ENCODE results near the gene AMMECR1L. TPM values are rescaled to one million over a fixed set of nuclear protein-coding genes. Genes with fewer than 3 reads are reported as not detected.
A peak's percentile ranks its signal among the peaks of the same experiment; 100 is the strongest.

AMMECR1L gene
- total and polyA plus RNA-seq, 11 donors, result 4.0 to 12.7 (median 10.2) TPM

DNA sequence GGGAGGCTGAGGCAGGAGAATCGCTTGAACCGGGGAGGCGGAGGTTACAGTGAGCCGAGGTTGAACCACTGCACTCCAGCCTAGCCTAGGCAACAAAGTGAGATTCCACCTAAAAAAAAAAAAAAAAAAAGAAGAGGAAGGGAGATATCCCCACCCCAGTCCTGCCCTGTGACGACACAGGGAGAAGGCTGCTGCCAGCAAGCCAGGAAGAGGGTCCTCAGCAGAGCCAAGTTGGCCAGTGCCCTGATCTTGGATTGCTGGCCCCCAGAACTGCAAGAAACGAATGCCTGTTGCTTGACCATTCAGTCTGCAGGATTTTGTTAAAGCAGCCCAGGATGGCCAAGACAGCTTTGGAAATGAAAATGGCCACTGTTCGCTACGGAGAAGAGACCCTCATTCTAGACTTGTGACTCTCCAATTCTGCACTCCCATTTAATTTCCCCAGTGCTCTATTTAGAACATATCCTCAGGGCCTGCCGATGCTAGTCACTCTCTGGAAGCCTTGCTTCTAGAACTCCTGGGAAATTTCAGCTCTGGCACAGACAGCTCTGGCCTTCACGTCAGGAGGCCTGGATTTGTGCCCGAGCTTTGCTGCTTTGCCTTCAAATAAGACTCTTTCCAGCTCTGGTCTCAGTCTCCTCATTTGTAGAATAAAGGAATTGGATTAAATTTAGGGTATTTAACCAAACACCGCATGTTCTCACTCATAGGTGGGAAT lies 15.7 kb upstream of the AMMECR1L start:
- 59 to 66% (median 61%) methylated on average over 10 to 12 of the region's 12 CpGs for WGBS, 4 donors
- intact Hi-C loops (cut with DNase I), result loop anchor here in 1 of 10 donors (10.0 kb wide), 1 partner anchor 123 kb away; the partner anchor contains the start of gene SAP130
- peak; percentile 70 to 83 (median 75) for DNase-seq
- Histone ChIP-seq H3K4me1 (peaks cover 0 to 8% (median 4%) of the 10 kb centered on the region in 12 donors), H3K9me3 (no peaks in the 10 kb centered on the region), H3K4me3 (peak overlapping the region in 3 of 12 donors; percentile 7 to 20 (median 7)), H3K27ac (peak overlapping the region in 10 of 12 donors; percentile 43 to 75 (median 68)), H3K27me3 (peaks cover 0 to 9% (median 0%) of the 10 kb centered on the region in 9 donors), H3K36me3 (no peaks in the 10 kb centered on the region)
- TF ChIP-seq, protein P1, sequence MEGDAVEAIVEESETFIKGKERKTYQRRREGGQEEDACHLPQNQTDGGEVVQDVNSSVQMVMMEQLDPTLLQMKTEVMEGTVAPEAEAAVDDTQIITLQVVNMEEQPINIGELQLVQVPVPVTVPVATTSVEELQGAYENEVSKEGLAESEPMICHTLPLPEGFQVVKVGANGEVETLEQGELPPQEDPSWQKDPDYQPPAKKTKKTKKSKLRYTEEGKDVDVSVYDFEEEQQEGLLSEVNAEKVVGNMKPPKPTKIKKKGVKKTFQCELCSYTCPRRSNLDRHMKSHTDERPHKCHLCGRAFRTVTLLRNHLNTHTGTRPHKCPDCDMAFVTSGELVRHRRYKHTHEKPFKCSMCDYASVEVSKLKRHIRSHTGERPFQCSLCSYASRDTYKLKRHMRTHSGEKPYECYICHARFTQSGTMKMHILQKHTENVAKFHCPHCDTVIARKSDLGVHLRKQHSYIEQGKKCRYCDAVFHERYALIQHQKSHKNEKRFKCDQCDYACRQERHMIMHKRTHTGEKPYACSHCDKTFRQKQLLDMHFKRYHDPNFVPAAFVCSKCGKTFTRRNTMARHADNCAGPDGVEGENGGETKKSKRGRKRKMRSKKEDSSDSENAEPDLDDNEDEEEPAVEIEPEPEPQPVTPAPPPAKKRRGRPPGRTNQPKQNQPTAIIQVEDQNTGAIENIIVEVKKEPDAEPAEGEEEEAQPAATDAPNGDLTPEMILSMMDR (IDR thresholded peaks at IDR 0.05), result no peak
- TF ChIP-seq POLR2A (IDR thresholded peaks at IDR 0.05), result no peak
- ATAC-seq, result peak; percentile 91 to 97 (median 94)

DNA sequence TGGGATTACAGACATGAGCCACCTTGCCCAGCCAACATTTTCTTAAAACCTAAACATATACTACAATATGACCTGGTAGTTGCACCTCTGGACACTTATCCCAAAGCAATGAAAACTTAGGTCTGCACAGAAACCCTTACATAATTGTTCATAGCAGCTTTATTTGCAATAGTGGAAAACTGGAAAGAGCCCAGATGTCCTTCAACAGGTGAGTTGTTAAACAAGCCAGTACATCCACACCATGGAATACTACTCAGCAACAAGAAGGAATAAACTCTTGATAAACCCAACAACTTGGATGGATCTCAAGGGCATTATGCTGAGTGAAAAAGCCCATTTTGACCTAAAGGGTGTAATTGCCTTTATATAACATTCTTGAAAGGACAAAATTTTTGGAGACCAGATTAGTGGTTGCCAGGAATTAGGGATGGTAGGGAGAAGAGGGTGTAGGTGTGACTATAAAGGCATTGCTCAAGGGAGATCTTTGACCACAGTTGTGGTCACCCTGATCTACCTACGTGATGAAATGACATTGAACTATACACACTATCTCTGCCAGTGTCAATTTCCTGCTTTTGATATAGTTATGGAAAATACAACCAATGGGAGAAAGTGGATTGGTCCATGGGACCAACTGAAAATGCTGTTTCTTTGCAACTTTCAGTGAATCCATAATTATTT lies 11.9 kb upstream of the AMMECR1L start:
- Histone ChIP-seq H3K4me1 (peaks cover 0 to 8% (median 4%) of the 10 kb centered on the region in 12 donors), H3K9me3 (no peaks in the 10 kb centered on the region), H3K4me3 (no peak overlapping the region), H3K27me3 (no peaks in the 10 kb centered on the region), H3K27ac (no peak overlapping the region), H3K36me3 (no peaks in the 10 kb centered on the region)
- DNase-seq (no peak), ATAC-seq (no peak)
- TF ChIP-seq, protein P1 (IDR thresholded peaks at IDR 0.05), result no peak
- TF ChIP-seq POLR2A (IDR thresholded peaks at IDR 0.05), result no peak
- WGBS, 4 donors, result 37 to 68% (median 63%) methylated on average over 1 of the region's 1 CpG
- intact Hi-C loops (cut with DNase I), result no loop called here

DNA sequence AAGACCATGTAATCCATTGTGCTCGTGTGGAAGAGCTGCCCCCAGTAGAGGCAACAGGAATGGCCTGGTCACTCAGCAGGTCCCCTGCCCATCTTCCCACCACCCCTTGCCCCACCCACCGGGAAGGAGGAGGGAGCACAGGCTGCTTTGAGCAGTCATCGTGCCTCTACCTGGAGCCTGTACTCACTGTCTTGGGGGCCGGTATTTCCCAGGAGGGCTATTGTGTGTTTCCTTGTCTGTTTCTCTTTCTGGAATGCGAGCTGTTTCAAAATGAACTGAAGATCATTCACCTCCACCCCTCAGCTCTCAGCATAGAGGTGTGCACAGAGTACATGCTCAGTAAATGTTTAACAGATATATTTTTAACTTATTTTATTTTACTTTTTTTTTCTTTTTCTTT lies 7.7 kb upstream of the AMMECR1L start:
- H3K4me1 ChIP-seq, result peaks cover 0 to 1% (median 0%) of the 10 kb centered on the region in 12 donors
- ATAC-seq, result peak in 3 of 4 donors; percentile 38 to 54 (median 41)
- H3K9me3 ChIP-seq, result no peaks in the 10 kb centered on the region
- 47 to 55% (median 53%) methylated on average over 5 of the region's 5 CpGs for WGBS, 4 donors
- intact Hi-C loops (cut with DNase I), result loop anchor here in 1 of 10 donors (5.0 kb wide), 1 partner anchor 59 kb away; no protein-coding TSS in a partner anchor
- TF ChIP-seq, protein P1 (IDR thresholded peaks at IDR 0.05), result no peak
- TF ChIP-seq POLR2A (IDR thresholded peaks at IDR 0.05), result no peak
- no peak for DNase-seq
- H3K27me3 ChIP-seq, result no peaks in the 10 kb centered on the region
- H3K27ac ChIP-seq, result peak overlapping the region in 10 of 12 donors; percentile 35 to 66 (median 56)
- H3K36me3 ChIP-seq, result no peaks in the 10 kb centered on the region
- peak overlapping the region in 1 of 12 donors; percentile 21 for H3K4me3 ChIP-seq

DNA sequence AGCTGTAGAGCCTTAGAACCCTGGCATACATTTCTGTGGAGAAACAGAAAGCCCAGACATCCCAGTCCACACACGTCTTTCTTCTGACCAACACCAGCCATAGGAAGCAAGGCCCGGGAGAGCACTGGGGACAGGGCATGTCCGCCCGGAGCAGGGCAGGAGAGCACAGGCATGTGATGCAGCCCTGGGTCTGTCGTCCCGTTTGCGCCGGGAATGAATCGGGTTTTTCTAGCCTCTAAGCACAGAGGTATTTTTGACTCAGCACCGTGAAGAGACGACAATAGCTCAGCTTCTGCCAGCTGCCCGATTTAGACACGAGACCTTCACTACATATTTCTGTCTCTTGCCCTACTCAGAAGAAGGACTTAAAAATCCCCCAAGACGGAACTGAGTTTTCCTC lies 7.3 kb upstream of the AMMECR1L start:
- no peak for TF ChIP-seq POLR2A (IDR thresholded peaks at IDR 0.05)
- TF ChIP-seq, protein P1 (IDR thresholded peaks at IDR 0.05), result no peak
- DNase-seq, result peak in 3 of 5 donors; percentile 34 to 66 (median 39)
- intact Hi-C loops (cut with DNase I), result loop anchor here in 1 of 10 donors (5.0 kb wide), 1 partner anchor 59 kb away; no protein-coding TSS in a partner anchor
- Histone ChIP-seq H3K36me3 (no peaks in the 10 kb centered on the region), H3K27me3 (no peaks in the 10 kb centered on the region), H3K4me3 (peak overlapping the region in 1 of 12 donors; percentile 21), H3K4me1 (peaks cover 0 to 6% (median 2%) of the 10 kb centered on the region in 12 donors), H3K27ac (peak overlapping the region in 10 of 12 donors; percentile 35 to 66 (median 56)), H3K9me3 (no peaks in the 10 kb centered on the region)
- WGBS, 4 donors, result 46 to 59% (median 49%) methylated on average over 6 to 14 of the region's 14 CpGs
- ATAC-seq, result peak; percentile 23 to 76 (median 72)
